ENCODE data around the gene SNX10. TPM values are rescaled to one million over a fixed set of nuclear protein-coding genes. Genes with fewer than 3 reads are reported as not detected.
A peak's percentile ranks its signal among the peaks of the same experiment; 100 is the strongest.
"Not testable (repeated sequence)": the region's sequence is repeated elsewhere in the genome, so short reads cannot be mapped to it uniquely, and the experiment has no call there.

Gene SNX10, protein sequence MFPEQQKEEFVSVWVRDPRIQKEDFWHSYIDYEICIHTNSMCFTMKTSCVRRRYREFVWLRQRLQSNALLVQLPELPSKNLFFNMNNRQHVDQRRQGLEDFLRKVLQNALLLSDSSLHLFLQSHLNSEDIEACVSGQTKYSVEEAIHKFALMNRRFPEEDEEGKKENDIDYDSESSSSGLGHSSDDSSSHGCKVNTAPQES
- total RNA-seq (2014; rRNA removed; shearing (Covaris generic)): 23.2 and 28.9 TPM in 2 replicates

DNA sequence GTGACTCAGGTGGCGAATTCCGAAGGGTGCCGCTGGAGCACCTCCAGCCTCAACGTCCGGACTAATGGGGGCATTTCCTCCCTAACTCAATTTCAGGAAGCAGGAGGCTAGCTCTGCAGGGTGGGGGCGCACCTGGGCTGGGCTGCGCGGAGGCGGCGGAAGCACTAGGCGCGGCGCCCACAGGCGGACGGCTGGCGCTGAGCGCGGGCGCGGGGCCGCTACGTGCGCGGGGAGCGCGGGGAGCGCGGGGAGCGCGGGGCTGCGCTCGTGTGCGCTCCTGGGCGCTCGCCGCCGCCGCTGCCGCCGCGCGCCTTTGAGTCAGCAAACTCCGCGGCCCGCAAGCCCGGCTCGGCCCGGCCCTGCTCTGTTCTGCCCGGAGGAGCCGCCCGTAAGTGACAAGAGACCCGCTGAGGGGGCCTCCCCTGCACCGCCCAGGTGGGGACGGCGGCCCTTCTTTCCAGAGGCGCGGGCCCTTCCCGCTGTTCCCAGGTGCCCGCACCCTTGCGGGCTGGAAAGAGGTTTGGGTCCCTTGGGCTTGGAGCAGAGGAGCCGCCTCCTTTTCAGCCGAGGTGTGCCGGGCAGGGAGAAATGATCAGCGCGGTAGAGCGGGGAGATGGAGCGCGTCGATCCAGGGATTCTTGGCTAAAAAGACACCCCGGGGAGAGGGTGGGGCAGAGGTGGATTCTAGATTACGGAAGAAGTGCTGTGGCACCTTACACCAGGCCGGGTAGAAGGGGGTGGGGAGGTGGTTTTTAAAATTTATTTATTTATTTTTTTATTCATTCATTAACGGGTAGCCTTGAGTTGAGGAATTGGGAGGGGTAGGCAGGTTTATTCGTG is at the start of gene SNX10:
Gene SNX10 (plus strand): TSS at position 164 of the 840 bp plus-strand sequence. CDS start 54,581 bp downstream, outside the sequence.
- peak; percentile 48 for DNase-seq (ENCODE audit: low spot score)

DNA sequence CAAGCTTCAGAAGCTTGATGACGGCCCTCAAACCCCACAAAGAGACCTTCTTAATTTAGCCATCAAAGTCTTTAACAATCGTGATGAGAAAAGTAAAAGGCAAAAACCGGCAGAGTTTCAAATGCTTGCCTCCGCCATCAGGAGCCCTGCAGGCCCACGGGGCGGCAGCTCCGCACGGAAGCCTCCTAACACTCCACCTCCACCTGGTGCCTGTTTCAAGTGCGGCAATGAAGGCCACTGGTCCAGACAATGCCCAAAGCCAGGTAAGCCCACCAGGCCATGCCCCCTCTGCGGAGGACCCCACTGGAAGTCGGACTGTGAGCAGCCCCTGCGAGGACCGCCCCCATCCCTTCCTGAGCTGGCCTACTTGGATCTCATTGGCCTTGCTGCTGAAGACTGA is 46.5 kb upstream of the SNX10 start:
- no peak for DNase-seq (ENCODE audit: low spot score)

DNA sequence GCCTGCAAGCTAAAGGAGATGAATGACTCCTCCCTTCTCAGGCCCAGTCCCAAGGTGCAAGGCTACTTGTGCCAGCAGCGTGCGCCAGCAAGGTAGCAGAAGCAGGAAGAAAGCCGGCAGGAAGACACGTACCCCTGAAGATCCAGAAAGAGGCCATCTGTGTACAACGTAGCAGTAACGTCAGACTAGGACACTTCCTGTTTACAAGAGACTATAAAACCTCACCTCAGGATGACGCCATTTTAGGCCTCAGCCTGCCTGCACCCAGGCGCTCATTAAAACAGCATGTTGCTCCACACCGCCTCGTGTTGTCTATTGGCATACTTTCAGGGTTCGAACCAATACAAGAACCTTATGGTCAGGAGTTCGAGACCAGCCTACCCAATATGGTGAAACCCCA is 41.4 kb upstream of the SNX10 start:
- no peak for DNase-seq (ENCODE audit: low spot score)

DNA sequence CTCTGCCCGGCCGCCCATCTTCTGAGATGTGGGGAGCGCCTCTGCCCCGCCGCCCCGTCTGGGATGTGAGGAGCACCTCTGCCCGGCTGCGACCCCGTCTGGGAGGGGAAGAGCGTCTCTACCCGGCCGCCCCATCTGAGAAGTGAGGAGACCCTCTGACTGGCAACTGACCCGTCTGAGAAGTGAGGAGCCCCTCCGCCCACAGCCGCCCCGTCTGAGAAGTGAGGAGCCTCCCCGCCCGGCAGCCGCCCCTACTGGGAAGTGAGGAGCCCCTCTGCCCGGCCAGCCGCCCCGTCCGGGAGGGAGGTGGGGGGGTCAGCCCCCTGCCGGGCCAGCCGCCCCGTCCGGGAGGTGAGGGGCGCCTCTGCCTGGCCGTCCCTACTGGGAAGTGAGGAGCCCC is 29.8 kb upstream of the SNX10 start:
- DNase-seq (ENCODE audit: low spot score): not testable (repeated sequence)

DNA sequence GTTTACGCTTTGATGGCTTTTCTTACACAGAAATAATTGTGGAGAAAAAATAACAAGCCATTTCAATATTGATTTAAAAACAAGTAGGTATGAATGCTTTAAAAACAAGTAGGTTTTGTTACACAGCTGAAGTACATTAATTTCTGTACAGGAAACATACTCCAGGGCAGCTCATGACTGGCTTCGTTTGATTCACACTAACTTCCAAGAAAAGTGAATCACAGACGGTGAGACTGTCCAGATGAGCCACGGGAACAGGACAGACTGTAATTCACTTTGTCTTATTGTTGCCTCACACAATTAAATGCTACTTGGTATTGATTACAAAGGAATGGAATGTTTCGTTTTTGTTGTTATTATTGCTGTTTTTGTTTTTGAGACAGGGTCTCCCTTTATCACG is 26.6 kb upstream of the SNX10 start:
- DNase-seq (ENCODE audit: low spot score): no peak

DNA sequence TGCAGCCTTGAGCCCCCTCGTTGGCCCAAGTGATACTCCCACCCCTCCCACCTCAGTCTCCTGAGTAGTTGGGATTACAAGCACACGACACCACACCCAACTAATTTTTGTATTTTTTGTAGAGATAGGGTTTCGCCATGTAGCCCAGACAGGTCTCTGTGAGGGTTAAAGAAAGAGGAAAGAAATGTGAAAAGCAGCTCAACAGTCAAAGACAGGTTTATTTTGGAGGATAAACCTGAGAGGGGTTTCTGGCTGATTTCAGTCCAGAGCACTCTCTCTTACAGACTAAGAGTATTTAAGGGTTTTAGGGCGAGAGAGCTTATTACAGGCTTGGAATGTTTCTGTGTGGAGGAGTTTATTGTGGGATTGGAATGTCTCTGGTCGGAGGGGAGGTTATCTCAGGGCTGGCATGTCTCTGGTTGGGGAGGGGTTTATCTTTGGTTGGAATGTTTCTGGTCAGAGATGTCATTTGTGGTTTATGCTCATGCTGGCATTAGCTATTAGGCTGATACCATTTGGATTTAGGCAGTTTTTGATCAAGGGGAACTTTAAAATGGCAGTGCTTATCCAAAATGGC is 26.1 kb upstream of the SNX10 start:
- peak; percentile 52 for DNase-seq (ENCODE audit: low spot score)

DNA sequence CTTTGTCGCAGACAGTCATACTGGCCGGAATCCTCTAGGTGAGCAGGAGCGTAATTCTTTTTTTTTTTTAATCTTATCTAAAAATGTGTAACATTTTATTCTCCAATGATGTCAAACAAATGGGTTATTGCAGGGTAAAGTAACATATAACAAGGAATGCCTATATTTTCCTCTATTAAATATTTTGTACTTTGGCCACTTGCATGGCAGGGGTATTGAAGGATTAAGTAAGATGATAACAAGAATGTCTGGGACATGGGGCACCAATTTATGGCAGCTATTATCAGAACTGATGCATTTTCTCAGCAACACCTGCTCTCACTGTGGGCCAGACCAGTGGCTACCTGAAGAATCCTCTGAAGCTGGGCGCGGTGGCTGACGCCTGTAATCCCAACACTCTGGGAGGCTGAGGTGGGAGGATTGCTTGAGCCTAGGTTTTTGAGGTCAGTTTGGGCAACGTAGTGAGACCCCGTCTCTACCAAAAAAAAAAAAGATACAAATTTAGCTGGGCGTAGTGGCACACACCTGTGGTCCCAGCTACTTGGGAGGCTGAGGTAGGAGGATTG is 24.0 kb upstream of the SNX10 start:
- DNase-seq (ENCODE audit: low spot score): no peak

DNA sequence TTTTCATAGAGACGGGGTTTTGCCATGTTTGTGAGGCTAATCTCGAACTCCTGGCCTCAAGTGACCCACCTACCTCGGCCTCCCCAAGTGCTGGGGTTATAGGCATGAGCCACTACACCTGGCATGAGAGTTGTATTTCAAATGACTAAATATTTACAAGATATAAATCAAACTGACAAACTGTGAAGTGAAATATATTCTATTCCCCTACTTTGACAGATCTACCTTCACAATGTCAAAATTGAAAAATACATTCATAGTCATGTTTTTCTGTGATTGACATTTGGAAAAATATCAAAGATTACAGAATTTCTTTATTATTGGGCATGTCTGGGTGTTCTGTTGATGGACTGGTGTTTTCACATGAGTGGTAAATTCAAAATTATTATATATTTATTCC is 16.4 kb upstream of the SNX10 start:
- no peak for DNase-seq (ENCODE audit: low spot score)

DNA sequence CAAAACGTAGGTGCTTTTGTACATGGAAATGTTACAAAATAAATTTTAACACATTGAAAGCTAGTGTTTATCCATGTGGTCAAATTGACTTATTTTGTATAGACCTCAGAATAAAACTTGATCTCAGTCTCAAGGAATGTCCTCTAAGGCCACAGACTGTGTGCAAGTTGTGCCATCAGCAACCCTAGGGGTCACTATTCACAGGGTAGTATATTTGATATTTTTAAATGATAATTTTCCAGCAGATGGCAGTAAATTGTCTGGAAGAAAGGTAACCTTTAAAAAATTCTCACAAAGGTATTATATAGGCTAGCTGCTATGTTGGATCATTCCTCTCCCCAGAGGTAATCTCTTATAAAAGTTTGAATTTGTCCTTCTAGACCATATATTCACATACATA is 12.9 kb upstream of the SNX10 start:
- DNase-seq (ENCODE audit: low spot score): peak; percentile 72

DNA sequence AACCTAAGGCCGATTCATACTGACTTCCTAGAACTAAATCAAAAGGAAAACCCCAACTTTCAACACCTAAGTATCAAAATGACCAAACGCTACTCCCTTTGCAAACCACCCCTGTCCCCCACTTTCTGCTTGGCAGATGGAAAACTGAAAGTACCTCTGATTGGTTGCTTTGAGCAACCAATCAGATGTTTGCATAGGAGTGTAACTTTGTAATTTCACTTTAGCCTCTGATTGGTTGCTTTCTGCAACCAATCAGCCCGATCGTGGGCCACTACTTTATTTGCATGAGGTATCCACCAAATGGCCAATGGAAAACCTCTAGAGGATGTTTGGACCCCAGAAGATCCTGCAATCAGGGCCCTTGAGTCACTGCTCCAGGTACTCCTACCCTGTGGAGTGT is 12.3 kb upstream of the SNX10 start:
- peak; percentile 91 for DNase-seq (ENCODE audit: low spot score)

DNA sequence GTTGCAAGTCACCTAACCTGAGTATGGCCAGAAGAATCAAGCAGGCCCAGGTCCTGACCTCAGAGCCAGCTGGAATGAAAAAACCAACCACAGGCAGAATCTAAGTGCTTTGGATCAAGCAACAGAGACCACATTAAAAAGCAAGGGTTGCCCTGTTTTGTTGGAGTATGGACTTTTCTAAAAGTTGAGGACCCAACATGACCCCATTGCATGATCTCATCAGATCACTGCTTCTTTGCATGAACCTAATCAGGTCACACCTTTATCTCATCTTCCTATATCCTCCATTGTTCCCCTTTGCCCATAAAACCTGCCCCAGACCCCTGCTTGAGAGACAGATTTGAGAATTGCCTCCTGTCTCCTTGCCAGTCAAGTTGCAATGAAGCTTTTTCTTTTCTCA is 11.6 kb upstream of the SNX10 start:
- DNase-seq (ENCODE audit: low spot score): no peak

DNA sequence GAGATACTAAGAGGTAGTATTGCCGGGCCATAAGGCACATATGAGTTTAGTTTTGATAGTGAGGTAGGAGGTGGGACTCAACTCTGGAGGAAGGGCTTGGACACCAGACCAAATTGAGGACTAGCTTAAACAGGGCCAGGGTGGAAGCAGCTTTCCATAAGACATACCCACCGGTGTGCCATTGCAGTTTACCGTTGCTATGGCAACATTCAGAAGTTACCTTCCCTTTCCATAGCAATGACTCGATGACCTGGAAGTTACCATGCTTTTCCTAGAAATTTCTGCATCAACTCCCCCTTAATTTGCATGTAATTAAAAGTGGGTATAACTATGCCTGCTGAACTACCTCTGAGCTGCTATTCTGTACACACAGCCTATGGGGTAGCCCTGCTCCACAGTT is 10.9 kb upstream of the SNX10 start:
- no peak for DNase-seq (ENCODE audit: low spot score)

DNA sequence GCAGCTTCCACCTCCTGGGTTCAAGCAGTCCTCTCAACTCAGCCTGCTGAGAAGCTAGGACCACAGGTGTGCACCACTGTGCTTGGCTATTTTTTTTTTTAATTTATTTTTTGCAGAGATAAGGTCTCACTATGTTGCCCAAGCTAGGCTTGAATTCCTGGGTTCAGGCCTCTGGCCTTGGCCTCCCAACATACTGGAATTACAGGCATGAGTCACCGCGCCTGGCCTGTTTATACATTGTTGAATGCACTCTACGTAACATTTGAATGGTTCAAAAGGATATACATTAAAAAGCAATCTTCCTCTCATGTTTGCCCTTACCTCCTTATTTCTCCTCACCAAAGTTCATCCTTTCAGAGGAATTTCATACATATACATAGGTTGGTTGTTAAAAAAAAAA is 7.2 kb upstream of the SNX10 start:
- no peak for DNase-seq (ENCODE audit: low spot score)

DNA sequence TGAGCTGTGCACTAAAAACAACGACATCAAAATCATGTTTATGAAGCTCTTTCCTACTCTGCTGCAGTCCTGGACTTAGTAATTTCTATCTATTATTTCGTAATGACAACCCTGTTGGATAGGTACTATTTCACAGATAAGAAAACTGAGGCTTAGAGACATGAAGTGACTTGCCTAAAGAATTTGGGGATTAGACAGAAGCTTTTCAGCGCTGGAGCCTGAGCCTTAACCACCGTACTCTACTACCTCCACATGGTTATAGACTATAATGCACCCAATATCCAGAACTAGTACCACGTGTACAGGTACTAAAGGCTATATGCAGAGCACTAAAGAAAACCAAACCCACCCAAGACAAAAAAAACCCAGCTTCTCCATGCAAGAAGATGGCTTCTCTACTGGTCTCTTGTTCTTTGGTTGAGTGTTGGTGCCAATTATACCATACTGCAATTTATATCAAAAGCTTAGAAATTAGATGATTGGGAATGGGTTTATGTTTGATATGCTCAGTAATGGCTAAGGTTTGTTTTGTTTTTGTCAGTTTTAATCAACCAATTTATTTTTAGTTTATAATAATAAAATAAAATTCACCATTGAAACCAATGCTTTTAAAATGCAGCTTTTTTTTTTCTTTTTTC is 6.5 kb upstream of the SNX10 start:
- no peak for DNase-seq (ENCODE audit: low spot score)

DNA sequence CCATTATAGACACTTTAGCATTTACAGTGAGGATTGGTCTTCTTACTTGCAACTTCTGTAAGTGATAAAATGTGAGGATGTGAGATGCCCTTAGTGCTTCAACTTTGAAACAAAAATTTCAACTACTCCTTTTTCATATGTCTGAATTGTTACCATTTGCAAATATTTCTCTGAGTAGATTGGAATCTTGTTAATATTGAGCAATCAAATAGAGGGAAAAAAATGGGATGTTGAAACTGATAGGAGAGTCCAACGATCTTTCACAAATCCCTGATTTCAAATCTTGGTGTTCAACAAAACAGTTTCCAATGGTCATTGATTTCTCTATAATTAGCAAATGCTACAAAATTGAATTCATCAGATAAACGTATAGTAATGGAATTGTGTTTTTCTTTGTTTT is 5.5 kb upstream of the SNX10 start:
- no peak for DNase-seq (ENCODE audit: low spot score)

DNA sequence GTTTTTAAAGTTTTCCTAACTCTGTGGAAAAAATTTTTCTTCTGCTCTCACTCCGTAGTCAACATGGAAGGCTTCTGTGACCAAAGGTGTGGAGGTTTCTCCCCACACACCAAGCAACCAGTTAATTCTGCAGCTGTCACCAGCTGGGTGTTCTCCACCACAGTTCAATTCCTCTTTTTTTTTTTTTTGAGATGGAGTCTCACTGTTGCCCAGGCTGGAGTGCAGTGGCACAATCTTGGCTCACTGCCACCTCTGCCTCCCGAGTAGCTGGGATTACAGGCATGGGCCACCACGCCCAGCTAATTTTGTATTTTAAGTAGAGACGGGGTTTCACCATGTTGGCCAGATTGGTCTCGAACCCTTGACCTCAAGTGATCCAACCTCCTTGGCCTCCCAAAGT is 3.5 kb upstream of the SNX10 start:
- not testable (repeated sequence) for DNase-seq (ENCODE audit: low spot score)

DNA sequence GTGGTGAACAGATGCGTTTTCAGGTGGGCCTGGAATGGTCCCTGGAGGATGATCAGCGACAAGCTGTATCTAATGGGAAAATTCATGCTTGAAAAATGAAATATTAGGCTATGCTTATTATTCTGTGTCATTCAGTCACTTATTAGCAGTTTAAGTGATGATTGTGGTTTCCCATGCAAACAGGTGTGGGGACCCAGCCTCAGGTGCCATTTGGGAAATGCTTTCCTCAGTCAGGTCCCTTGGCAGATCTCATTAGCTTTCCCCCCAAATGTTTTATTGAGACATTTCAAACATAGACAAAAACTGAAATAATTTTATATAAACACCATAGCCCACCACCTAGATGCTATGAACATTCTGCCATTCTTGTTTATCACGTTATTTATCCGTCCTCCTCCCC is 411 bp upstream of the SNX10 start:
- DNase-seq (ENCODE audit: low spot score): no peak

DNA sequence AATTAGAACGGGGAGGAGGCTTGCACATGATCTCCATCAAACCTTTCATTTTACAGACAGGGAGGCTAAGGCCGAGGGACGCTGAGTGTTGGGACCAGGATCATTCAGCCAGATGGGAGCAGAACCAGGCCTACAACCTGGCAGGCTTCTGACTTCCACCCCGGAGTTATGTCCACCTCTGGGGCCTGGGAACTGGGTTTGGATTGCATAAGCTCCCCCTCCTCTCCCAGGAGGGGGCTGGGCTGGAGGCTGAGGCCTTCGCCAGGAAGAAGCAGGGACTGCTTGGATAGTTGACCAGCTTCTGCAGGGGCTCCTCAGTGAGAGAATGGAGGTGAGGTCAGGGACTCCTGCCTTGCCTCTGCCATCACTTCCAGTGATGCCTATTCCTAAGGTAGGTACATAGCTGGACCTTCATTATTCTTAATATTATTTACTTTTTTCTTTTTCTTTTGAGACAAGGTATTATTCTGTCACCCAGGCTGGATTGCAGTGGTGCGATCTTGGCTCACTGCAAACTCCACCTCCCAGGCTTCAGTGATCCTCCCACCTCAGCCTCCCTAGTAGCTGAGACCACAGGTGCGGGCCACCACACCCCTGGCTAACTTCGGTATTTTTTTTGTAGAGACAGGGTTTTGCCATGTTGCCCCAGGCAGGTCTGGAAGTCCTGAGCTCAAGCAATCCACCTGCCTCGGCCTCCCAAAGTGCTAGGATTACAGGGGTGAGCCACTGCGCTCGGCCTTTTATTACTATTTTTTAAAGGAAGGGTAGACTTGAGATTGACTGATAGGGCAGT is 1.3 kb downstream of the SNX10 start:
- no peak for DNase-seq (ENCODE audit: low spot score)

DNA sequence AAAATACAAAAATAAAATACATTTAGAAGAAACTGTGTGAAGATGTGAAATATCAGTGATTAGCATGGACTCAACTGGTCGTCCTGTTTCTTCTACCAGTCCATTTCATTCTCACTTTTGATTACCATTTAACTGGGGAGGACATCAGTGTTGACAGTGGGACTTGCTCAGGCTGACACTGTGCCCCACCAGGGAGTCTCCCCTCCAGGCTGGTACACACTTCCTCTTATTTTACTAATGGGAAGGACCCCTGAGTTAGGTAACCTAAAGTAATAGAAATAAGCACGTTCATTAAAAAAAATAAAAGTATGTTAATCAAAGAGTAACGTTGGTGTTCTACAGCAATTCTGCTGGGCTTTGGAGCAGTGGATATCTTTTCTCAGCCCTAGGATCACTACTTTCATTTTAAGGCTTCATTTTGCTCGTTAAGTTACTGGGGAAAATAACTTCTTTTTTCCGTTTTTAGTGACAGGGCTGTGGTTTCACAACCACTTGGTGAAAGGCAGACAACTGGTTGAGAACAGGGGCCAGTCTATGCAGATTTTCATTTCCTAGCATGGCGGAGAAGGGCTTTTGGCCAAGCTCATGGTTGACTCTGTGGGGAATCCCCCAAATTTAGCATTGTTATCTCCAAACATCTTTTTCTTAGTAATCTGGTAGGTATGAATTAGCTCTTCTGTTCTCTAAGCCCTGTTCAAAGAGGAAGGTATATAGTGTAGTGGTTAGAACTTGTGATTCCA is 2.1 kb downstream of the SNX10 start:
- DNase-seq (ENCODE audit: low spot score): peak; percentile 24

DNA sequence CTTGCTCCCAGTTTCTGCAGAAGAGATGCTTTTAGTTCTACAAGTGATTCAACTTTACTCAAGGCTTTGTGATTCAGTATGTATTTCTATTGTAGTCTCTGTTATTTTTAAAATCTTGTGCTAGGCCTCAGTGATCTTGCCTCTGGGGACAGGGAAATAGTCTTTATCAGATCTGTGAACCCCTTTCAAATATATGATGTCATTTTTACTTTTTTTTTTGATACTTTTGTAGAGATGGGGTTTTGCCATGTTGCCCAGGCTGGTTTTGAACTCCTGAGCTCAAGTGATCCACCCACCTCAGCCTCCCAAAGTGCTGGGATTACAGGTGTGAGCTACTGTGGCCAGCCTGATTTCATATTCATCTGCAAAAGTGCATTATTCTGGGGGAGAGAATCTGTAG is 3.4 kb downstream of the SNX10 start:
- no peak for DNase-seq (ENCODE audit: low spot score)

DNA sequence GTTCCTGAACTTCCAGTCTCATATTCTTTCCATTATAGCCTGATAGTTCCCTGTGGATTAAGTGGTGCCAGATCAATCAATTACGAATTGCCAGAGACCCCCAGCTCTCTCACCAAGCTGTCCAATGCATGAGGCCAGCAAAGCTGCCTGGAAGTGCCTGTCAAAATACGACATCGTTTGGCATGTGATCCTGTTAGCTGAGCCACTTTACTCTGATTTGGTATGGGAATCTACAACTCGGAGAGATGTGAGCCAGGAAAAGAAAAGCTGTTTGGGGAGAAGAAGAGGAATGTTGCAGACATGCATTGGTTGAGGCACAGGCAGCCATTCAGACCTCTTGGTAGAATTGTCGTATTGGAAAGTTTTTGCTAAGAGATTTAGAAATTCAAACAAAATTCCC is 3.9 kb downstream of the SNX10 start:
- DNase-seq (ENCODE audit: low spot score): no peak
